GDM1 (cell line): ENCODE data around the gene NID2.

Experiments
- DNase-seq: peaks from one replicate; lab custom pipeline; 2025; lab: John Stamatoyannopoulos, UW

NID2 gene

DNA sequence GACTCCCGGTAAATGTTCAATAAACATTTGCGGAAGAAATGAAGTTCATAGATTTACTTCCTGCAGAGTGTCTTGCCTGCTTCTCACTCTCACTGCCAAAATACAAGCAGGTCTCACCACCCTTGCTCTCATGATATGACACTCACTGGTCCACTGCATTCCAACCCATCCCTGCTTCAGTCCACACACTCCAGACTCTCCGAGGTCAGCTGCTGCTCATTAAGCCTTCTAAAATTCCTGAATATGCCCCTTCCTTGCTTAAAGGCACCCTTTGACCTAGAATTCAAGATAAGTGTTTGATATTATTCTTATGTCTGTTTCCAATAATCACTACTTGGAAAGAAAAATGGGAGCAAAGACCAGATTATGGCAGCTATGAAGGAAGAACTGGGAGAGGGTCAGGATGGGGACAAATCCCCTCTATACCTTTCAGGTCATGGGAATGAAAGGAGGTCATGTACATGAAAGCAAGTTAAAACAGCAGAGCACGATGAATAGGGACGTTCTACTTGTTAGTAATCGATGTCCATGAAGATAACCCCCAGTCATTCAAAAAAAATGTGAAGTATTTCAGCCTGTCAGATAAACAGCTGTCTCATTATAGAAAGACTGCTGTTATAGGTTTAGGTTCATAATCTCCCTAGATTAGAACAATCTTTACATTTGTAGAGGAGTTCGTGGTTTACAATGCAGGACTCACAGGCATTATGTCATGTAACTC lies 10.5 kb upstream of the NID2 start:
- no peak for DNase-seq

GRCh38 chr14:52078721-52079120 lies 9.9 kb upstream of the NID2 start:
- DNase-seq: no peak

DNA sequence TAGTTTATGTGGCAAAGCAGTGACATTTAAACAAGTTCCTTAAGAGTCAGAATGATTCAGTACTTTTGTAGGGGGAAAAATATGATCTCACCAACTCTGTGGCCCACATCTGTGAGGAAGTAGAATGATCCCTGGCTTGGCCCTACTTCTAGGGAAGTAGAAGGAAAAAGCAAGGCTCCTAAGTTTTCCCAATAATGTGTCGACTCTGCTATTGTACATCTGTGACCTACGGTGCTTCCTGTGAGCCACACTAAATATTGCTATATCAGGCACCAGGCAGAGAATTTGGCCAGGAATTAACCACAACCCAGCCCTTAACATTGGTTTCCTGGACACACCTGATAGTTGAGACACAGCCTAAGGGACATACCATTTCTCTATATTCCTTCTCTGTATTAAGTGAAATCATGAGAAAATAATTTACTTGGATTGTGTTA lies 9.3 kb upstream of the NID2 start:
- no peak for DNase-seq

DNA sequence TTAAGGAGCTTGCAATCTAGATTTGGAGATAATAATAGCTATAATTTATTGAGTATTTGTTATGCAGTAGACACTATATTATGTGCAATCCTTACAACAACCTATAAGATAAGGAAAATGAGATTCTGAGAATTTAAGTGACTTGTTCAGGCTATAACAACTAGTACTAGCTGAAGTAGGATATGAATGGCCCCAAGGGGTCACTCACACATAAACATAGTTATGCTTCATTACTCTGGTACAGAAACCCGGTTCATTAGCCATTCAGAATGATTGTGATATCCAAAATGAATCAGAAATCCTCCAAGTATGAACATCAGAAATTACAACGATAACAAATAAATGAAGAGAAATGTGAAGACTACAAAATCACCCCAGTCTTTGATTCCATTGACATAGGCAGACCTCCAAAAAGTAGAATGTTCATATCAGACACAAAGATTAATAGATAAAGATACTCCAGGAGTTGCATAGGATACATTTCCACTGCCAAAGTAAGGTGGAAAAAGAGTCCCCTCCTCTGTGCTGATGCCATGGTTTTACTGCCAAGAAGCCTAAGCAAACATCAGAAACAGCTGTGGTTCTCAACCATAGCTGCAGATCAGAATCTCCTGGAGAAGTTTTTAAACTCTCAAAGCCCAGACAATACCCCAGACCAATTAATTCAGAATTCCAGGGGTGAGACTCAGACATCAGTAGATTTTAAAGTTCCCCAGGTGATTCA lies 8.6 kb upstream of the NID2 start:
- no peak for DNase-seq

- no peak for DNase-seq
Observed at GRCh38 chr14:52076334-52076733, 7.5 kb upstream of the NID2 start.

GRCh38 chr14:52075371-52075770 lies 6.5 kb upstream of the NID2 start:
- DNase-seq: no peak

DNA sequence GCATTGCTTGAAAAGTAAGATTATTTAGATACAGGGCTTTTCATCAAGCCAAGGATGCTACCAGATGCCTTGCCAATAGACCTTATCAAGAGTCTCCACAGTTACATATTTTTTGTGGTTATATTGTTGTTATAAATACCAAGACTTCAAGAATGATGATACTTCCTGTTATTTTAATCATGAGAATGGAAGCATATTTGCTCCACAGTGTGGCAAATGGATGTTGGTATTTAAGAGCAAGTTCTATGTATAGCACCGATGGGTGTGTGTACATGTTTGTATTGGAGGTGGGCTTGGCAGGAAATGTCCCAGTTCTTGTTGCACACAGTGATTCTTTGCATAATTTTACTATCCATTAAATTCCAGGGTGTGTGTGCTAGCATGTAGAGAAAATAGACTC lies 4.4 kb upstream of the NID2 start:
- no peak for DNase-seq

GRCh38 chr14:52072266-52072780 lies 3.5 kb upstream of the NID2 start:
- no peak for DNase-seq

DNA sequence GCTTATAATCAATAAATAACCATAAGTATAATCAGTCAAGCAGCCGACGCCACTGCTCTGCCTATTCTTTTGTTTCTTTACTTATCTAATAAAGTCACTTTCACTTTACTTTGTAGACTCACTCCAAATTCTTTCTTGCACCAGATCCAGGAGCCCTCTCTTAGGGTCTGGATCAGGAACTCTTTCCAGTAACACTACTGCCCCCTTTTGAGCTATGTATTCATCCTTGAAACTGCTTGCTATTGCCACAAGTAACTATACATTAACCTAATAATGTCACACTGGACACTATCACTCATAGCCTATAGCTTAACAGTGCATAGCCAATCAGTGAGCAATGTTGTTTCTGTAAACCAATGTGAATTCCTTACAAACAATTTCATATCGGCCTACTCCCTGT lies 2.8 kb upstream of the NID2 start:
- DNase-seq: no peak

DNA sequence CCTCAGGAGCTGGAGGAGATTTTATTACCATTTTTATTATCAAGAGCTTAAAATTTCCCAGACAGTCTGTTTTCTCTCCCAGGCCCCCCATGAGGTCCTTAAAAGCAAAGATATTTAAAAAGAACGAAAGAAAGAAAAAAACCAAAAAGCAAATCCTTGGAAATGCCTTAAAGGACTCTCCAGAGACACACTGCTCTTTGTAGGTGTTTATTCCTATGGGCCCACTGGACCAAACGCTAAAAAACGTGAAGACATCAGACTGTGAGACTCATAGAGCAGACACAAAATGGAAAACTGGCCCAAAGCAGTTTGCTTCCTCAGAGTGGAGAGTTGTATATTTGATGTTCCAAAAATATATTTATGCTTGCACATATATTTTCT lies 1.2 kb upstream of the NID2 start:
- DNase-seq: no peak

GRCh38 chr14:52069307-52070050 lies 620 bp upstream of the NID2 start:
- DNase-seq: no peak

- DNase-seq: no peak
Observed at GRCh38 chr14:52067873-52068614, 815 bp downstream of the NID2 start.

- DNase-seq: no peak
Observed at GRCh38 chr14:52064174-52064573, 4.7 kb downstream of the NID2 start.

DNA sequence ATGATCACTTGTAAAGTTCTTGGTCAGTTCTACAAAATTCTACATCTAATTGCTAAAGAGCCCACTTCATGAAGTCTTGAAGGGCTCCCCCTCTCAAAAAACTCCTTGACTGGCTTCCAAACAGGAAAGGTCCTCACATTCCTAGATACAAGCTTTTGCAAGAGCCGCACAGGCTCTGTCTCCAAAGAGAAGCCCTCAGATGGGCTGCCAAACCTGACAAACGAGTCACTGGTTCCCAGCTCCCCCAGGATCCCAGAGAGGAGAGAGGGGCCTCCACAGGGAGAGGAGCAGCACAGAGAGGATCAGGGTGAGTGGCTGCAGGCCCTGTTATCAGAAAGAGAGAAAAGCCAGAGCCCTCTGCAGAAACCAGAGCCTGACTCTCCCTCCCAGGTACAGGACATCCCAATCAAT lies 5.8 kb downstream of the NID2 start:
- DNase-seq: no peak

- no peak for DNase-seq
Observed at GRCh38 chr14:52061890-52062289, 7.0 kb downstream of the NID2 start.

DNA sequence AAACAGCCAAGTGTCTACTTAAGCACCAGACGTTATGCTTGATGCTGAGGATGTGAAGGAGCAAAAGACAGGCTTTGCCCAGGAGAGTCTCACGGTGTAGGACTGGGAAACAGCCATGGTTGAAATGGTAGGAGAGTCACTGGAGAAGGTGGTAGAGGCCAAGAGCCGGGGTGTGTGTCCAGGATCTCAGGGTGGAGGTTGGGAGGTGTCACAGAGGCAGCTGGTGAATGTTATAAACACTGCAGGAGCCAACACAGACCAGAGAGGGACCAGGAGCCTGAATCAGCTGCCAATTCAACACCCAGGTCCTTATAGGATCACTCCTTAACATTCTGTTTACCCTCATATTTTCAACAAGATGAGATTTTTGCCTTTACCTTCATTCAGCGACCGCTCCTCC lies 7.5 kb downstream of the NID2 start:
- DNase-seq: no peak

DNA sequence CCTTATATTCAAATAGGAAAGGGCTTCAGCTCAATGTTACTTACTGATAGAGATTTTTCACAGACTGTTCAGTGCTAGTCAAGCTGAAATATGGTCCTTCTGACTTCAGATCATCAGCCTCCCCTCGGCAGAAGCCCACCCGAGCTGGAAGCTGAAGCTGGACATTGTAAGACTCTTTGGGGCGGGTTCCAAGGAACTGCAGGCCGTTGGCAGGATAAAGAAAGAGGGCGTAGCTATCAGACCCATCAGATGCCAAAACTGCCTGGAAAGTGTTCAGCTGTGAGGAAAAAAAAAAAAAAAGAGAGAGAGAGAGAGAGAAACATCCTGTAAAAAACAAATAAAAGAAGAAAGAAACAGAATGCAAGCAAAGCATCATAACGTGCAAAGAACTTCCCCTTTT lies 8.8 kb downstream of the NID2 start:
- no peak for DNase-seq

GRCh38 chr14:52059649-52060048 lies 9.2 kb downstream of the NID2 start:
- DNase-seq: no peak

- DNase-seq: no peak
Observed at GRCh38 chr14:52058341-52058740, 10.5 kb downstream of the NID2 start.

- DNase-seq: no peak
Observed at GRCh38 chr14:52055167-52055566, 13.7 kb downstream of the NID2 start.

- no peak for DNase-seq
Observed at GRCh38 chr14:52054678-52055077, 14.2 kb downstream of the NID2 start.

GRCh38 chr14:52053044-52053443 lies 15.8 kb downstream of the NID2 start:
- DNase-seq: no peak
